Measurements from ENCODE around the gene P4HA2.
"Not testable (repeated sequence)": the region's sequence is repeated elsewhere in the genome, so short reads cannot be mapped to it uniquely, and the experiment has no call there.

P4HA2 gene

DNA sequence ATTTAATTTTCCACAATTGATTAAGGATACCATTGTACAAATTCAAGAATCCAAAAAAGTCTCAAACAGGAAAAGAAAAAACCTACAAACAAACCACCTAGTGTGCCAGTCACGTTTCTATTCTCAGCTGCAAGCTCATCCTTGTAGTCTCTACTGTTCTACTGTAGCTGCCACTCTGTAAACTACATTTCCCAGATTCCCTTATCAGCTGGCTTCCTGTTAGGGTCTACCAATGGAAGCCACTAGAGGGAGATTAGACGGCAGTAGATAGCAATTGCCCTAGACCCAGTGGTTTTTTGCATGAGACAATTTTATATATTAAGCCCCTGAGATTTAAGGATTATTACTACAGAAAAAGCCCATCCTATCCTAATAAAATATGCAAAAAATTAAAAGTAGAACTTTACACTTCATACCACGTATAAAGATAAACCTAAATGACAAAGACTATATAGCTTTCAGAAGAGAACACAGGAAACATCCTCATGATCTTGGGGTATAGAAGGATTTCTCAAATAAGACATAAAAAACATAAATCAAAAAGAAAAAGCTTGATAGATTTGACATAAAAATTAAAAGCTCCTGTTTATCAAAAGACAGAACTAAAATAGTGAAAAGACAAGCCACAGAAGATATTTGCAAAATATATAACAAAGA is 37.4 kb downstream of the P4HA2 start:
- Mint-ChIP-seq H3K4me1 (ENCODE audit: low read depth) (peaks cover 5% of the 10 kb centered on the region), H3K4me3 (no peak overlapping the region), H3K9me3 (ENCODE audit: low read depth) (no peaks in the 10 kb centered on the region), H3K36me3 (no peaks in the 10 kb centered on the region), H3K27me3 (peaks cover 7% of the 10 kb centered on the region), H3K27ac (no peak overlapping the region)

DNA sequence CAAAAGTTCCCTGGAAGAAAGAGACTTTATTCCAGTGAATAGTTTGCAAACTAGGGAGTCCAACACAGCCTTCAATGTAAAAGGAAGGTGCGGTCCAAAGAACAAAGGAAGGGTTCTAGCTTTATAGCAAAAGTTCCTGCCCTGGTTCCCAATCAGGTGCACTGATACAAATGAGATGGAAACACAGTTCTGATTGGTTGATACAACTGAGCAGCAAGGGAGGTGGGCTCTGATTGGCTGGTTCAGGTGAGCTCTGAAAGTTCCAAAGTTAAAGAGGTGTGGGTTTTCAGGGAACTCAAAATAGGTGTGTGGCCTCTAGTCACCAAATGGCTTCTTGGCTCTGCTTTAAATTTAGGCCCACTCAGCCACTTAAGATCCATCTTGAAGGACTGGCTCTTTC is 43.1 kb downstream of the P4HA2 start:
- Mint-ChIP-seq H3K27ac (no peak overlapping the region), H3K4me3 (no peak overlapping the region), H3K27me3 (peaks cover 7% of the 10 kb centered on the region), H3K9me3 (ENCODE audit: low read depth) (no peaks in the 10 kb centered on the region), H3K4me1 (ENCODE audit: low read depth) (peaks cover 7% of the 10 kb centered on the region), H3K36me3 (no peaks in the 10 kb centered on the region)

DNA sequence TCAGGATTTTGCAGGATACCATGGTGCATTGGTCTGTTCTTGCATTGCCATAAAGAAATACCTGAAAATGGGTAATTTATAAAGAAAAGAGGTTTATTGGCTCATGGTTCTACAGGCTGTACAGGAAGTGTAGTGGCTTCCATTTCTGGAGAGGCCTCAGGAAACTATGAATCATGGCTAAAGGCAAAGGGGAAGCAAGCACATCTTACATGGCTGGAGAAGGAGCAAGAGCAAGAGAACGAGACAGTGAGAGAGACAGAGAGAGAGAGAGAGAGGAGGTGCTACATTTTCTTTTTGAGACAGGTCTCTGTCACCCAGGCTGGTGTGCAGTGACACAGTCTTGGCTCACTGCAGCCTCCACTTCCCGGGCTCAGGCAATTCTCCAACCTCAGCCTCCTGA is 43.9 kb downstream of the P4HA2 start:
- H3K36me3 Mint-ChIP-seq, result no peaks in the 10 kb centered on the region
- H3K4me1 Mint-ChIP-seq (ENCODE audit: low read depth), result peaks cover 9% of the 10 kb centered on the region
- no peaks in the 10 kb centered on the region for H3K9me3 Mint-ChIP-seq (ENCODE audit: low read depth)
- H3K4me3 Mint-ChIP-seq, result no peak overlapping the region
- H3K27me3 Mint-ChIP-seq, result peaks cover 5% of the 10 kb centered on the region
- no peak overlapping the region for H3K27ac Mint-ChIP-seq

DNA sequence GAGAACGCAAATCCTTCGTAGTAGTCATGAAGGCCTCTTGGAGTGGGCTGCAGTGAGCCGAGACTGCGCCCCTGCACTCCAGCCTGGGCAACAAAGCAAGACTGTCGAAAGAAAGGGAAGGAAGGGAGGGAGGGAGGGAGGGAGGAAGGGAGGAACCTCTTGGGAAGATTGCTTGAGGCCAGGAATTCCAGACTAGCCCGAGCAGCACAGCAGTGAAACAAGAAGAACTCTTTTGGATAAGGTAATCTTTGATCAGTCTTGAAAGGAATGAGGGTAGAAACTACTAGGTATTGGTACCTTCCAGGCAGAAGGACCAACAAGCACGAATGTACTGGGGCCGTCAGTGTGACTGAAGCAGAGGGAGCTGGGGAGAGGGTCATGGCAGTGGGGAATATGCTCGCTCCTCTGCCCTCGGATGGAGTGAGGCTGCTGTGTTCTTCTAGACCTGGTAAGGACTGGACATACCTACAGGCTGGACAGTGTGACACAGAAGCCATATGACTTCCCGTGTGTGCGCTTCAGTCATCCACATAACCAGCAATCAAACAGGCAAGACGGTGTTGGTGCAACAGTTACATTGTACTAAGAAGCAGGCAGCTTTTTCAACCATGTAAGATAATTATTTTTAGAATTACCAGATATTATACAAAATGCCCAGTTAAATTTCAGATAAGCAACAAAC is 45.2 kb downstream of the P4HA2 start:
- no peaks in the 10 kb centered on the region for H3K36me3 Mint-ChIP-seq
- H3K9me3 Mint-ChIP-seq (ENCODE audit: low read depth), result no peaks in the 10 kb centered on the region
- H3K27me3 Mint-ChIP-seq, result peaks cover 5% of the 10 kb centered on the region
- H3K4me1 Mint-ChIP-seq (ENCODE audit: low read depth), result peaks cover 12% of the 10 kb centered on the region
- no peak overlapping the region for H3K27ac Mint-ChIP-seq
- no peak overlapping the region for H3K4me3 Mint-ChIP-seq

DNA sequence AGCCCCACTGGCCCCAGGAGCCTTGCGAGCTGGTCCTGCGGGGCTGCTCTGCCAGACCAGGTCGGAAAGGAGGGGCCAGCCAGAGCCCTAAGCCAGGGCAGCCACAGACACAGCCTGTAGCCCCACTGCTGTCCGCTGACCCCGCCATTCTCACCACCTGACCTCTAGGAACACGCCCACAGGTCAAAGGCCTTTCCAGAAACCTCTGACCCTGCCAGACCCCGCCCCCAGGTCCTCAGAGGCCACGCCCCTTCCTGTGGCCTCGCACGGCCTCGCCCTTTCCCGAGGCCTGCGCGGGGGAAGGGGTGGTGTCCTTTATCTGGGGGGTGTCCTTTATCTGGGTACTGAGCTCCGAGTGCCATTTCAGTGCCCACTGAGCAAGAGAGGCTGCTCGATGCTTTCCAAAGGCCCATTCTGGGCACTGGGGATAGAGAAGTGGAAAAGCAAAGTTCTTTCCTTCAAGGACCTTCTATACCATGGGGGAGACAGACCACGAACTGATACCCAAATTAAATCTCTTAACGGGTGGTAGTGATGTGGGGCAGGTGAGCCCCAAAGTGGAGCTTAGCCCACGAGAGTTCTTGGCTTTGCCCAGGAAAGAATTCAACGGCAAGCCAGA is 46.5 kb downstream of the P4HA2 start:
- peaks cover 23% of the 10 kb centered on the region for H3K4me1 Mint-ChIP-seq (ENCODE audit: low read depth)

DNA sequence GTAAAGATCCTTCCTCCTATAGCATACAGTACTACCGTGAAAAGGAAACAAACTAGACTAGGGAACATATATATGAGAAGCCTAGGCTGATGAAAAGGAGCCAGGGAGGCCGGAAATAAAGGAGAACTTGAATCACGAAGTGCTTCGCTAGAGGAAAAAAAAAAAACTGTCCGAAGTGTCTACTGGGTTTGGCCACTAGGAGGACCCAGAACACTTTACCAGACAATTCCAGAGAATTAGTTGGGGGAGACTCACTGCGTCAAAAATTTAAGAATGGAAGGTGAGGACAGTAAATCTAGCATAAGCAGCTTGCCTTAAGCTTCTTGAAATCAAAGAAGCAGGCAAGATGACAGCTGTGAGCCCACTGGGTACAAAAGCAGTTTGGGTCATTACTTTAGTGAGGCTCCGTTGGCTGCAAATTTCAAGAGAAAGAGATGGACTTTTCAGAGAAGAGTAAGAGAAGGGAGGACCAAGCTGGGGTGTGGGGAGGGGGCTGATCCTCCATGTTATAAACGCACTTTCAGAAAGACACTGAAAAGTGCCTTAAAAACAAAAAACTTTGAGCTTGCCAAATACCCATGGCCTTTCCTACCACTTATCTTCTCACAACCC is 47.4 kb downstream of the P4HA2 start:
- H3K4me3 Mint-ChIP-seq, result no peak overlapping the region
- H3K9me3 Mint-ChIP-seq (ENCODE audit: low read depth), result no peaks in the 10 kb centered on the region
- no peaks in the 10 kb centered on the region for H3K36me3 Mint-ChIP-seq
- no peaks in the 10 kb centered on the region for H3K27me3 Mint-ChIP-seq
- H3K27ac Mint-ChIP-seq, result no peak overlapping the region
- peaks cover 23% of the 10 kb centered on the region for H3K4me1 Mint-ChIP-seq (ENCODE audit: low read depth)

More for the DNA sequence above, 46.5 kb downstream of the P4HA2 start:
- H3K9me3 Mint-ChIP-seq (ENCODE audit: low read depth), result no peaks in the 10 kb centered on the region
- H3K27ac Mint-ChIP-seq, result no peak overlapping the region
- no peaks in the 10 kb centered on the region for H3K36me3 Mint-ChIP-seq
- no peak overlapping the region for H3K4me3 Mint-ChIP-seq
- no peaks in the 10 kb centered on the region for H3K27me3 Mint-ChIP-seq

DNA sequence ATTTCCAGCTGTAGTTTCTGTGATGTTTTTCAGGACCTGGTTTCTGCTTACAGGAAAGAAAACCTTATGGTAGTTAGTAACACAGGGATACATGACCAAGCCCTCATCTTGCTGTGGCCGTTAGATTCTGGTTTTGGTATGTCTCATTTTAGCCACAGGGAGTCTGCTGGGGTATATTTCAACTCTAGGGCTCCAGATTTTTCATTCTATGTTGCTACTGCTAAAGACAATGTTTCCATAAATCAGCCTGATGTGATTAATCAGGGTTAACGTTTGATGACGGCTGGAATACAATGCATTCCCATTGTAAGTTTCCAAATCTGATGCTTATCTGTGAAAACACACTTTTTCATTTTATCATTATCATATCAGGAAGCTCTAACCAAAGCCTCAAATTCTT is 48.2 kb downstream of the P4HA2 start:
- no peaks in the 10 kb centered on the region for H3K9me3 Mint-ChIP-seq (ENCODE audit: low read depth)
- H3K36me3 Mint-ChIP-seq, result no peaks in the 10 kb centered on the region
- peaks cover 23% of the 10 kb centered on the region for H3K4me1 Mint-ChIP-seq (ENCODE audit: low read depth)
- H3K27me3 Mint-ChIP-seq, result no peaks in the 10 kb centered on the region
- no peak overlapping the region for H3K27ac Mint-ChIP-seq
- no peak overlapping the region for H3K4me3 Mint-ChIP-seq

DNA sequence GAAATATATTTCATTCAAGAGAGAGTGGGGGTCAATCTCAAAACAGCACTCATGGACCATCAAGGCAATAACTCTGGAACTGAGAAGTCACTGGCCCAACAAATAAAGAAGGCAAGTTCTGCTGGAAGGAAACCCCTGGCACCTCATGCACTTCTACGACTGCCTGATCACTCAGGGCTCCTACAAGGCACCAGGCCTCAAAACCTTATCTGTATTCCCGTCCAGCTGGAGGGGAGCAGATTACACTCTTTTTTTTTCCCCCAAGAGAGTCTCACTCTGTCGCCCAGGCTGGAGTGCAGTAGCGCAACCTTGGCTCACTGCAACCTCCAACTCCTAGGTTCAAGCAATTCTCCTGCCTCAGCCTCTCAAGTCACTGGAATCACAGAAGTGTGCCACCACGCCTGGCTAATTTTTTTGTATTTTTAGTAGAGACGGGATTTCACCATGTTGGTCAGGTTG is 49.9 kb downstream of the P4HA2 start:
- Mint-ChIP-seq H3K27me3 (no peaks in the 10 kb centered on the region), H3K27ac (no peak overlapping the region), H3K4me3 (no peak overlapping the region), H3K9me3 (ENCODE audit: low read depth) (no peaks in the 10 kb centered on the region), H3K4me1 (ENCODE audit: low read depth) (peaks cover 23% of the 10 kb centered on the region), H3K36me3 (no peaks in the 10 kb centered on the region)

DNA sequence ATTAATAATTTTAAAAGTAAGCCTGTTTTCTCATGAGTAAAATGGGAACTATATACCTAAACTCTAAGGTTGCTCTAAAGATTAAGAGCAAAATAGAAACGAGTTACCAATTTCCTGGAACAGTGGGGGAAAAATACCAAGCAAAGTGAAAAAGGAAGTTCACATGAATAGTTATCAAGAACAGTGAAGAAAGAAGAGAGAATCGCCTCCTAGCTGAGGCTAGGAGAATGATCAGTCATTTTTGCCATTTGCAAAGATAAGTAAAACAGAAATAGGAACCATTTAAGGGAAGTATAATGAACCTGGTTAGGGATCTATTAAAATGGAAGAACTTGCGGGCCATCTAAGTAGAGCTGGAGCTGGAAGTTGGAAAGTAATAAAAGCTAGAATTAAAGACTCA is 50.7 kb downstream of the P4HA2 start:
- no peaks in the 10 kb centered on the region for H3K27me3 Mint-ChIP-seq
- peaks cover 23% of the 10 kb centered on the region for H3K4me1 Mint-ChIP-seq (ENCODE audit: low read depth)
- H3K36me3 Mint-ChIP-seq, result peaks cover under 1% of the 10 kb centered on the region
- peak overlapping the region; percentile 24 for H3K4me3 Mint-ChIP-seq
- peak overlapping the region; percentile 66 for H3K27ac Mint-ChIP-seq
- H3K9me3 Mint-ChIP-seq (ENCODE audit: low read depth), result peaks cover 1% of the 10 kb centered on the region

DNA sequence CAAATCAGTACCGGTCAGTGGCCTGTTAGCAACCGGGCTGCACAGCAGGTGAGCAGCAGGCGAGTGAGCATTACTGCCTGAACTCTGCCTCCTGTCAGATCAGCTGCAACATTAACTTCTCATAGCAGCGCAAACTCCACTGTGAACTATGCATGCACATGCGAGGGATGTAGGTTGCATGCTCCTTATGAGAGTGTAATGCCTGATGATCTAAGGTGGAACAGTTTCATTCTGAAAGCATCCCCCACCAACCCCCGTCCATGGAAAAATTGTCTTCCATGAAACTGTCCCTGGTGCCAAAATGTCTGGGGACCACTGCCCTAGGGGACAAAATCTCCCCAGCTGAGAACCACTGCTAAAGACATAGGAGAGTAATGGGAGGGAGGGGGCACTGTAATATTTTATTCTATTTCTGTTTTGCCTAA is 51.1 kb downstream of the P4HA2 start:
- Mint-ChIP-seq H3K27me3 (no peaks in the 10 kb centered on the region), H3K9me3 (ENCODE audit: low read depth) (peaks cover 6% of the 10 kb centered on the region), H3K4me3 (no peak overlapping the region), H3K4me1 (ENCODE audit: low read depth) (peaks cover 23% of the 10 kb centered on the region), H3K36me3 (peaks cover 4% of the 10 kb centered on the region), H3K27ac (peak overlapping the region; percentile 66)

DNA sequence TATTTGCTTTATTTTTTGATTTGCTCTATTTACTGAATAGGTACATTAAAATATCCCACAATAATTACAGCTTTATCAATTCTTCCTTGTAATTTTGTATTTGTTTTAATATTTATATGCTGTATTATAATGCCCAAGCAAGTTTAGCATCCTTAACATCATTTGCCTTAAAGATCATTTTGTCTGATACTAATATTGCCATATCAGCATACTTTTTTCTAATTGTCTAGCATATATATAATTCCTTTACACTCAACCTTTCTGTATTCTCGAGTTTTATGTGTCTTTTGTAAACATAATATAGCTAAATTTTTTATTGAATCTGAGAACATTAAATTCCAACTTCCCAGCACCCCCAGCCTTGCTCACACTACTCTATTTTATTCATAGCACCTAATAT is 64.7 kb downstream of the P4HA2 start:
- H3K36me3 Mint-ChIP-seq, result peaks cover 5% of the 10 kb centered on the region

DNA sequence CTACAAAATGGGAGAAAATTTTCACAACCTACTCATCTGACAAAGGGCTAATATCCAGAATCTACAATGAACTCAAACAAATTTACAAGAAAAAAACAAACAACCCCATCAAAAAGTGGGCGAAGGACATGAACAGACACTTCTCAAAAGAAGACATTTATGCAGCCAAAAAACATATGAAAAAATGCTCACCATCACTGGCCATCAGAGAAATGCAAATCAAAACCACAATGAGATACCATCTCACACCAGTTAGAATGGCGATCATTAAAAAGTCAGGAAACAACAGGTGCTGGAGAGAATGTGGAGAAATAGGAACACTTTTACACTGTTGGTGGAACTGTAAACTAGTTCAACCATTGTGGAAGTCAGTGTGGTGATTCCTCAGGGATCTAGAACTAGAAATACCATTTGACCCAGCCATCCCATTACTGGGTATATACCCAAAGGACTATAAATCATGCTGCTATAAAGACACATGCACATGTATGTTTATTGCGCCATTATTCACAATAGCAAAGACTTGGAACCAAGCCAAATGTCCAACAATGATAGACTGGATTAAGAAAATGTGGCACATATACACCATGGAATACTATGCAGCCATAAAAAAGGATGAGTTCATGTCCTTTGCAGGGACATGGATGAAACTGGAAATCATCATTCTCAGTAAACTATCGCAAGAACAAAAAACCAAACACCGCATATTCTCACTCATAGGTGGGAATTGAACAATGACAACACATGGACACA is 65.9 kb downstream of the P4HA2 start:
- H3K27ac Mint-ChIP-seq; H3K4me1 Mint-ChIP-seq (ENCODE audit: low read depth); H3K9me3 Mint-ChIP-seq (ENCODE audit: low read depth): not testable (repeated sequence)

More for the DNA sequence above, 64.7 kb downstream of the P4HA2 start:
- no peaks in the 10 kb centered on the region for H3K27me3 Mint-ChIP-seq
- no peak overlapping the region for H3K27ac Mint-ChIP-seq
- H3K4me1 Mint-ChIP-seq (ENCODE audit: low read depth), result no peaks in the 10 kb centered on the region
- H3K4me3 Mint-ChIP-seq, result no peak overlapping the region
- H3K9me3 Mint-ChIP-seq (ENCODE audit: low read depth), result peaks cover 9% of the 10 kb centered on the region

DNA sequence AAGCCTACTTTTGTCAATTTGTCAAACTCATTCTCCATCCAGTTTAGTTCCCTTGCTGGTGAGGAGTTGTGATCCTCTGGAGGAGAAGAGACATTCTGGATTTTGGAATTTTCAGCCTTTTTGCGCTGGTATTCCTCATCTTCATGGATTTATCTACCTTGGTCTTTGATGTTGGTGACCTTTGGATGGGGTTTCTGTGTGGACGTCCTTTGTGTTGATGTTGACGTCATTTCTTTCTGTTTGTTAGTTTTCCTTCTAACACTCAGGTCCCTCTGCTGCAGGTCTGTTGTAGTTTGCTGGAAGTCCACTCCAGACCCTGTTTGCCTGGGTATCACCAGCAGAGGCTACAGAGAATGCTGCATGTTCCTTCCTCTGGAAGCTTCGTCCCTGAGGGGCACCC is 71.2 kb downstream of the P4HA2 start:
- H3K27me3 Mint-ChIP-seq, result peaks cover 2% of the 10 kb centered on the region
- peaks cover 26% of the 10 kb centered on the region for H3K9me3 Mint-ChIP-seq (ENCODE audit: low read depth)
- no peak overlapping the region for H3K27ac Mint-ChIP-seq
- peaks cover 8% of the 10 kb centered on the region for H3K36me3 Mint-ChIP-seq
- no peak overlapping the region for H3K4me3 Mint-ChIP-seq
- no peaks in the 10 kb centered on the region for H3K4me1 Mint-ChIP-seq (ENCODE audit: low read depth)

More for the DNA sequence above, 65.9 kb downstream of the P4HA2 start:
- H3K36me3 Mint-ChIP-seq, H3K27me3 Mint-ChIP-seq, H3K4me3 Mint-ChIP-seq: not testable (repeated sequence)

DNA sequence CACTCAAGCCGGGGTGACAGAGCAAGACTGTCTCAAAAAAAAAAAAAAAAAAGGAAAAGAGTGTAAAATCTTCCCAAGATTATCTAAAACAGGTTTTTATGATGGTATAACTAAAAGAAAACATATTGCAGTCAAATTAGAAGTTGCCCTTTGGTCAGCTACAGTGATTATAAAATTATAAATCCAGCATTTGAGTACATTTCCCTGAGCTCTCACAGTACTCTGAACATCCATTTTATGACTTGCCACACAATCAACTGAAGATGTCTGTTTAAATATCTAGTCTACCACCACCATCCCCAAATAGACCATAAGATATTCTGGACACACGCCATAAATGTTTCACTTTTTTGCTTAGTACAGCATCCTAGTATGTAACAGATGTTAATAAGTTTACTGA is 77.1 kb downstream of the P4HA2 start:
- Mint-ChIP-seq H3K4me3 (no peak overlapping the region), H3K27me3 (peaks cover 2% of the 10 kb centered on the region), H3K36me3 (peaks cover 6% of the 10 kb centered on the region), H3K27ac (no peak overlapping the region), H3K4me1 (ENCODE audit: low read depth) (no peaks in the 10 kb centered on the region), H3K9me3 (ENCODE audit: low read depth) (peaks cover 19% of the 10 kb centered on the region)

Data from activated naive CD8-positive, alpha-beta T cell (primary cell).